Mesodermal cell (in vitro differentiated cells): ENCODE data around the gene POC1B.

Experiments
- H3K27ac ChIP-seq: 2 replicates; pipeline ENCODE4 v1.7.0; 2013; ENCODE audit warnings: mild to moderate bottlenecking, low read depth, low read length, moderate library complexity; ENCODE audit not compliant: severe bottlenecking
- H3K36me3 ChIP-seq: 2 replicates; pipeline ENCODE4 v1.7.1; 2013; ENCODE audit warnings: mild to moderate bottlenecking, low read length, moderate library complexity; ENCODE audit not compliant: control insufficient read depth, insufficient read depth
- H3K4me1 ChIP-seq: one replicate; pipeline ENCODE4 v1.7.1; 2013; ENCODE audit warnings: mild to moderate bottlenecking, low read length; ENCODE audit not compliant: insufficient read depth, control insufficient read depth, poor library complexity, severe bottlenecking
- H3K4me3 ChIP-seq: 2 replicates; pipeline ENCODE4 v1.7.0; 2013; ENCODE audit warnings: low read length, control low read depth, mild to moderate bottlenecking; ENCODE audit not compliant: insufficient read depth, poor library complexity, severe bottlenecking; ENCODE audit errors: extremely low read depth
- H3K9me3 ChIP-seq: 2 replicates; pipeline ENCODE4 v1.7.1; 2013; ENCODE audit warnings: mild to moderate bottlenecking, low read length, moderate library complexity; ENCODE audit not compliant: control insufficient read depth
- WGBS, 2 experiments: methylation state at CpG; one replicate each; pipeline ENCODE4 v1.1.5; 2013; ENCODE audit warnings: missing lambda C conversion rate in 2 of 2; ENCODE audit not compliant: insufficient coverage in 2 of 2; 5-methylcytosine and 5-hydroxymethylcytosine counted together

POC1B gene

DNA sequence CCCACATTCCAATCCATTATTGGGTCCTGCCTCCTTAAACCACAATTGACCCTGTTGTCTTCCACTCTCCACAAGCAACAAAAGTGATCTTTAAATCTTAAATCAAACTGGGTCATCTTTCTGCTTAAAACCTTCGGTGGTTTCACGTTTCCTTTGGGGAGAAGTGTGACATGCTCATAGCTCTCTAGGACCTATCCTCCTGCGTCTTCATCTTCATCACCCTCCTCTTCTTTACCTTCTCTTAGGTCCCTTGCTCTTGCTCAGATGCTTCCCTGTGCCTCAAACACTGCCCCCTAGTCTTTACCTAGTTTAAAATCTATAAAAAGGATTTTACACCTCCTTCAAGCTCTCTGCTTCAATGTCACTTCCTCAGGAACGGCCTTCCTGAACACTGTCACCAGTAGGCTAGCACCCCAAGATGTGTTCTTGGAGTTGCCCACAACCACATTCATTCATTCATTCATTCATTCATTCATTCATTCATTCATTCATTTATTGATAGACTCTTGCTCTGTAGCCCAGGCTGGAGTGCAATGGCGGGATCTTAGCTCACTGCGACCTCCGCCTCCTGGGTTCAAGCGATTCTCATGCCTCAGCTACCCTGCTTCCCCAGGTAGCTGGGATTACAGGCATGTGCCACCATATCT, 48.1 kb downstream of the POC1B start:
- Histone ChIP-seq H3K4me3 (no peak overlapping the region), H3K36me3 (no peaks in the 10 kb centered on the region), H3K4me1 (no peaks in the 10 kb centered on the region), H3K27ac (no peak overlapping the region), H3K9me3 (no peaks in the 10 kb centered on the region)
- 97% methylated on average over 5 to 7 of the region's 8 CpGs for WGBS, 2 experiments

DNA sequence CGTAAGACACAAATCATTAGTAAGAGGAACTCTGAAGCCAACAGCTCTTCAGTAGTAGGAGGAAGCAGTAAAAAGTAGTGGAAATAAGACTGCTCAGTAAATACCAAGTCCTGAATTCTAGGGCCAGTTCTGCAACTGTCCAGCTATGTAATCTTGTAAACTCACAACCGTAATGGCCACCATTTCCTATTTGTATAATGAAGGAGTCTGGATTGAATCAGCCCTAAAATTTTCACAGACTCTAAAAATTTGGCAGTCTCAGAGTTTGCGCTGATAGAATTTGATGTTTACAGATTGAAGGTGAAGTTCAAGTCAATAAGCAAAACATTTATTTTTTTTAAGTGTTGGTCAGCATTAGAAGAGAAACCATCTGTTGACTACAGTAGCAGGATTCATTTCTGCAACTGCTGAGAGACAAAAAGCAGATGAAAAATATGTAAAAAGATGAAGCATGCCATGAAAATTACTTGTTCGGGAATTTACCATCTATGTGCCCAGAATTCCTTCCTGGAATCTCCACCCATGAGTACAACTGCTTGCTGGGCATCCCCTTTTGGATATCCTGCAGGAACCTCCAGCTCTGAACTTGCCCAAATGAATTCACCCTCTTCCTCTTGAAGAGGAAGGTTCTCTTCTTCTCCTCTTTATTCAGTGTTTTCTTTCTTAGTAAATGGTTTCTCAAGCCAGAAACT, 48.8 kb downstream of the POC1B start:
- Histone ChIP-seq H3K36me3 (no peaks in the 10 kb centered on the region), H3K27ac (no peak overlapping the region), H3K4me1 (no peaks in the 10 kb centered on the region), H3K4me3 (no peak overlapping the region), H3K9me3 (no peaks in the 10 kb centered on the region)
- 100% methylated on average over 1 to 3 of the region's 4 CpGs for WGBS, 2 experiments

DNA sequence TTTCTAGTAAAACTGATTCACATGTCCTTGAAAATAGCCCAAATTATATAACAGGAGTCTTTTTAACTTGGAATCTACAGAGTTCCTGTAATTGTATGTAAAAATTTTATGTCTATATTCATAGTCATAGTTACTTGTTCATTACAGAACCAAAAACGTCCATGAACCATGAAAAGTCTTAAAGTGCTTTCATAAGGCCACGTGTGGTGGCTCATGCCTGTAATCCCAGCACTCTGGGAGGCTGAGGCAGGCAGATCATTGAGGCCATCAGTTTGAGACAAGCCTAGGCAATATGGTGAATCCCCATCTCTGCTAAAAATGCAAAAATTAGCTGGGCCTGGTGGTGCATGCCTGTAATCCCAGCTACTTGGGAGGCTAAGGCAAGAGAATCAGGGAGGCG, 49.6 kb downstream of the POC1B start:
- Histone ChIP-seq H3K4me1 (no peaks in the 10 kb centered on the region), H3K9me3 (no peaks in the 10 kb centered on the region), H3K27ac (no peak overlapping the region), H3K36me3 (no peaks in the 10 kb centered on the region), H3K4me3 (no peak overlapping the region)
- WGBS, 2 experiments, result 96 to 98% methylated on average over 3 of the region's 3 CpGs

DNA sequence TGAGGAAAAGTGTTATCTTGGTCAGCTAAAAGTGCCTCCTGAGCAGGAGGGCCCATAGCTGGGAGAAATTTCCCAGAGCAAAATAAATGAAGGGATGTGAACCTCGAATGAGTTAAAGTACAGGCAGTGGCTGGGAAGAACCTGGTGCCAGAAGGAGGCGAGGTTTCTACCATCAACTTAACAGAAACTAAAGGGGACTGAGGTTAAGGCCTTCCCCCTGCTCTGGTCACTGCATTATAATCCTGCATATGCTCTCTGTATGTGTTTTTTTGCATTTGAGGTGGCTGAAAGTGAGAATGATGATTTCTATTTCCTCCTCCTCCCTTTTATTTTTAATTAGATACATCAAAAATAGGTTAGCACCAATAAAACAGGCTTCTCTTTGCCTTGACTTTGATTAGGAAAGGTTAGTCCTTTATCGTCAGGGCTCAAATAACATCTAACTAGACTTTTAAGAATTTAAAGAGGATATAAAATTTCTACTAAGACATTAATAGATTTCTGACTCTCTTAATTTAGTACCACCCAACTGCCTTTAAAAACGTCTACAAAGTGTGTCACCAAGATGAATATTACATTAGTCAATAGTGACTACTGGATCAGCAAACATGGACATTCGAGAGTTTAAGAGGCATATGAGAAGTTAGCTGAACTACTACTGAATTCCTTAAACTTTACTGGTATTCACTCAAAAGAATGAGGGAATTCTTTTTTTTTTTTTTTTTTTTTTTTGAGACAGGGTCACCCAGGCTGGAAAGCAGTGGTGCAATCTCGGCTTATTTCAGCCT, 50.5 kb downstream of the POC1B start:
- 83 to 86% methylated on average over 1 to 2 of the region's 6 CpGs for WGBS, 2 experiments
- Histone ChIP-seq H3K9me3 (no peaks in the 10 kb centered on the region), H3K4me3 (no peak overlapping the region), H3K36me3 (no peaks in the 10 kb centered on the region), H3K27ac (no peak overlapping the region), H3K4me1 (no peaks in the 10 kb centered on the region)

DNA sequence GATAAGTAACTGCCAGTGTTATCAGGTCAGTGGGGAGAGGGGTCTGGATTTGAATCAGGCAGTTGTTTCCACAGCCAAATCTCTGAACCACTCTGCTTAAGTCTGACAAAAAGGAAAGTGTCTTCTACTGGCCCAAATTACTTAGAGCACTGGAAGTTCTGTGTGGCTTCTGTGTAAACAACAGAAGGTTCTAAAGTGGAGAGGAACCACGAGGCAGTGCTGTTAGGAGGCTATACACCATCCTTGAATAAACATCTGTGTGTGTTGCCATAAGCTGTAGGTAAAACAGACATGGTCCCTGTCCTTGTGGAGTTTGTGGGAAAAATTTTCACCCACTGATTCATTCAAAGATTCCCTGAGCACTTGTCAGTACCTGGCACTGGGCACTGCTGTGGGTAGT, 51.2 kb downstream of the POC1B start:
- Histone ChIP-seq H3K36me3 (no peaks in the 10 kb centered on the region), H3K4me3 (no peak overlapping the region), H3K9me3 (no peaks in the 10 kb centered on the region), H3K27ac (no peak overlapping the region), H3K4me1 (peaks cover under 1% of the 10 kb centered on the region)
- WGBS, 2 experiments, result 86% methylated on average over 1 of the region's 1 CpG; no CpG with 5 or more reads in 1 of the 2 experiments

DNA sequence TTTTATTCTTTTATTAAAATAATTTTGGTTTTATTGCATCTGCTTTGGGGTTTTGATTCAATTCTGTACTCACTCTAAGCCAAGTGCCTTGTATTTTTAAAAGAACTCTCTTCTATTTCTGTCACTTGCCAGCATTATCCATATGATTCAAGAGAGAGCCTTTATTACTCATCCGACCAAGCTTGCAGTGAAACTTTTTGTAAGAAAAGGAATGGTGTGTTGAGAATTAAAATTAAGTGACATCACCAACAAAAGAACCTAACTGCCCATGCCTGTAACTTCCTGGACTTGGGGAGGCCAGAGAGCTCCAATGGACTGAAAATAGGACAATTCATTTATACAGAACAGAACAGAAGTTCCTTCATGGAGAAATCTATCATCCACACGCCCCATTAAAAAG, 53.3 kb downstream of the POC1B start:
- Histone ChIP-seq H3K27ac (no peak overlapping the region), H3K4me1 (peaks cover 5% of the 10 kb centered on the region), H3K9me3 (no peaks in the 10 kb centered on the region), H3K4me3 (no peak overlapping the region), H3K36me3 (no peaks in the 10 kb centered on the region)
- WGBS, 2 experiments, result no CpG with 5 or more reads among the region's 2 CpGs

DNA sequence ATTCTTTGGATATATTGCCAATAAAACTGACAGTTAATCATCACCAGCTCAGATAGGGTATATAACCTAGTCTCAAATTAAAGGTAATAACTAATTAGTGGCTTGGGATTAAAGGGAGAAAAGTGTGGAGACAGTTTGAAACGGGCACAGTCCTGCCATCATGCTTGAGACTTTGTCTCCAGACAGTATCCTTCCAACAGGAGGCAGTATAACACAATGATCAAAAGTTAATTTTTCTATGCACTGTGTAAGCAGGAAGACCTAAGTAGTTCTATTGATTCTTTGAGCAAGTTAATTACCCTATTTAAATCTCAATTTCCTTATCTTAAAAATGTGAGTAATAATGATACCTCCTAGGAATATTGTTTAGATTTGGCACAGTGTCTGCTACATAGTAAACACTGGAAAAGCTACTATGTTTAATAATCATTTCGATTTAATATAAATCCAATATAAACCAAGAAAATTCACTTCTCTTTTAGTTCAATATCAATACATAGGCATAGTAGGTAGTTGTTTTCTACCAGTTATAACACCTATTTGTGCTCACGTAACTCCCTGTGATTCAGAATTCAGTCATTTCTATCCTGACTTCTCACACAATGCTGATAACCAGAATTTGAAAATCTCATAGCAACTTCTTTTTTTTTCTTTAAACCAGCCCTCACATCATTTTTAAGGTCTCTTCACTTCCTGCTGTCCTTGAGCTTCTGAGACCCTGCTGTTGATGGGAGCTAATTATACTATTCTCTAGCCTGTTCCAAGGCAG, 54.9 kb downstream of the POC1B start:
- Histone ChIP-seq H3K36me3 (no peaks in the 10 kb centered on the region), H3K4me1 (peaks cover 5% of the 10 kb centered on the region), H3K9me3 (no peaks in the 10 kb centered on the region), H3K27ac (no peak overlapping the region), H3K4me3 (no peak overlapping the region)
- 100% methylated on average over 1 of the region's 3 CpGs; no CpG with 5 or more reads in 1 of the 2 experiments for WGBS, 2 experiments

DNA sequence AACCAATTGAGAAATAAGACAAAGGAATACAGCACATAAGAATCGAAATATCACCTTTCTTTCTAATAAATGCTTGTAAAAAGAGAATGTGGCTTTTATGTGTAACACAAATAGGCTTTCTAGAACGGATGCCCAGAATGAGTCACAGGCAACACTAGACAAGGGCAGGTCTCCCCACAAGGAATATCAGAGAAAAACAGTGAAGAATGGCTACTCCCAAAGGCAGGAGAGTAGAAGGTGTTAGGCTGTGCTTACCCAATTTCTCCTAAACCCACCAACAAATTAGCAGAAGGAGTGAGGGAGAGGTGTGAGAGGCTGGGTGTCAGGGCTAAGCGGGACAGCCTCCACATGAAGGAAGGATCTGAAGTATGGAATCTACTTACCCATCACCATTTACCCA, 56.5 kb downstream of the POC1B start:
- Histone ChIP-seq H3K4me3 (no peak overlapping the region), H3K9me3 (no peaks in the 10 kb centered on the region), H3K36me3 (peaks cover 3% of the 10 kb centered on the region), H3K27ac (no peak overlapping the region), H3K4me1 (peaks cover 5% of the 10 kb centered on the region)
- 80% methylated on average over 1 of the region's 3 CpGs; no CpG with 5 or more reads in 1 of the 2 experiments for WGBS, 2 experiments

DNA sequence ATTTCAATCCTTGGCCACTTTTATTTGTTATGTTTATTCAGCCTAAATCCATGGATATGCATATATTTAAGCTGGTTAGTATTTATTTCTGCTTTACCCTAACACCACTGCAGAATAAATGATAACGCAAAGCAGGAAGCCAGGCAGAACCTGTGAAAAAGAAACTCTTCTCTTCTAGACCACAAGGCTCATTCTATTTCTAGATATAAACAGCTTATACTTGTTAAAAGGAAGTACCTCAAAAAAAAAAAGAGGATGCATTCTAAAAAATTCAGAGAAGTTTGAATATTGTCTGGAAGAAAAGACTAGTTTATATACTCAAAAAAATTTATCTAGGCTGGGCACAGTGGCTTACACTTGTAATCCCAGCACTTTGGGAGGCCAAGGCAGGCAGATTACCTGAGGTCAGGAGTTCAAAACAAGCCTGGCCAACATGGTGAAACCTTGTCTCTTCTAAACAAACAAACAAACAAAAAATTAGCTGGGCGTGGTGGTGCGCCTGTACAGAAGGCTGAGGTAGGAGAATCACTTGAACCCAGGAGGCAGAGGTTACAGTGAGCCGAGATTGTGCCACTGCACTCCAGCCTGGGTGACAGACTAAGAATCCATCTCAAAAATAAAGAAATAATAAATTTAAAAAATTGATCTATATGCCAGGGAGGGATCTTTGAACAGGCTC, 57.1 kb downstream of the POC1B start:
- Histone ChIP-seq H3K4me1 (peaks cover 5% of the 10 kb centered on the region), H3K9me3 (no peaks in the 10 kb centered on the region), H3K27ac (no peak overlapping the region), H3K36me3 (peaks cover 3% of the 10 kb centered on the region), H3K4me3 (no peak overlapping the region)
- WGBS, 2 experiments, result no CpG with 5 or more reads among the region's 4 CpGs

DNA sequence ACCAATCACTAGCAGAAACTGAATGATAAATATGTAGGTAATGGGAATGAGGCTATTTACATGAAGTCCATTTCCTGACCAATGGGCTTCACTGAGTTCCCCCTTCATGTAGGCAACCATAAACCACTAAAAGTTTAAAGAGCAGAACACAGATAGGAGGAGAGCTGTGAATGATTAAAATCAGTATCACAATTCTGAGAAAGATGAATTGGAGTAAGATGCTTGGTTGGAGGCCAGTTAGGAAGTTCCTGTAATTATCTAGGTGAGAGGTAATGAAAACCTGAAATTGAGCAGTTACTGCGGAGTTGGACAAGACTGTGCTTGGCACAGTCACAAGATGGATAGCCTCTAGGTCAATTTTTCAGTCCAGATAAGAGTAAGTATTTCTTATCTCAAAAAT, 57.8 kb downstream of the POC1B start:
- Histone ChIP-seq H3K9me3 (no peaks in the 10 kb centered on the region), H3K36me3 (peaks cover 3% of the 10 kb centered on the region), H3K27ac (no peak overlapping the region), H3K4me3 (no peak overlapping the region), H3K4me1 (peaks cover 5% of the 10 kb centered on the region)
- 100% methylated on average over 1 of the region's 1 CpG; no CpG with 5 or more reads in 1 of the 2 experiments for WGBS, 2 experiments
